HUDEP-2 (cell line): ENCODE results near the gene KCNA5.

Experiments
- DNase-seq, 76 experiments: peaks; one replicate each; lab custom pipeline; 2025; ENCODE audit not compliant: unreplicated experiment in 76 of 76; lab: John Stamatoyannopoulos, UW

KCNA5 gene

DNA sequence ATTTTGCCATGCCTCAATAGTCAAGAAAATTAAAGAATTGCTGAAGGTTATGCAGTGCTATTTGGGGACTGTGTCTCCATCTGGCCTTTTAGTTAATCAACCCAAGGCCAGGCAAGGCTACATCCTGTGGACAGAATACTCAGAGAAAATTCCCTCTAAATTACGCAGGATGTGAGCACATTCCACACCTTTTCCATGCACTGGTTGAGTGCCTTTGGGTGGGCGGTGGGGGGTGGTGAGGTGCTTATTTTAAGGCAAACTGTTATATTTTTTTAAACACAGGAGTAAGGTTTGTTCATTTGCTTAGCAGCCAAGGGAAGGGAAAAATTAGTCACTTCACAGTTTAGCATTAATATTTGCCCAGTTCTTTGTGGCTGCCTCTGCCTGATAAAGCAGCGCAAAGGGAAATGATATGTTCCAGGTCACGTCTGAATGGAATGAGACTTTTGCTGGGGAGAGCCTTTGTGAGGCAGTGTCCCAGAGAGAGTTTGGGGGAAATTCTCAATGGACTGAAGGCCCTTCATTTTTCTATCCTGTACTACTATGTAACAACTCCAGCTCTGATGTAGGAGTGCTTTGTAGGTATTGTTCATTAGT is 17.2 kb upstream of the KCNA5 start:
- DNase-seq: no peak

- no peak for DNase-seq
These were observed 16.4 kb upstream of the KCNA5 start for GRCh38 chr12:5027046-5027821.

DNA sequence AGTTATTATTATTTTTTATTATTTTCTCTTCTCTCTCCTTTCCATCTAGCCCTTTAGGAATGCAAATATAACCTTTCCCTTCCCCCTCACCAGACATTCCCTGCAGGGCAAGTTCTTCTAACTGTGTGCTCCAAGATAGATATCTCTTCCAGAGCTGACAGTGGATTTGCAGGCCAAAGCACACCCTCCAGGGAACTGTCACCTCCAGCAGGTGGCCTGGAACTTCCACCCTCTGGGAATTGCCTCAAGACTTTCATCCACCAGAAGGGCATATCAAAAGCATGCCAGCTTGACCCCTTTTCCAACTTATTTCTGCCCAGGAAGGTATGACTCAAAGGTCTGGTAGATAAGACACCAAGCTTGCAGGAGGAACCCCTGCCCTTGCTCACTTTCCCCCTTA is 13.6 kb upstream of the KCNA5 start:
- DNase-seq: no peak

GRCh38 chr12:5031242-5031641 is 12.4 kb upstream of the KCNA5 start:
- no peak for DNase-seq

DNA sequence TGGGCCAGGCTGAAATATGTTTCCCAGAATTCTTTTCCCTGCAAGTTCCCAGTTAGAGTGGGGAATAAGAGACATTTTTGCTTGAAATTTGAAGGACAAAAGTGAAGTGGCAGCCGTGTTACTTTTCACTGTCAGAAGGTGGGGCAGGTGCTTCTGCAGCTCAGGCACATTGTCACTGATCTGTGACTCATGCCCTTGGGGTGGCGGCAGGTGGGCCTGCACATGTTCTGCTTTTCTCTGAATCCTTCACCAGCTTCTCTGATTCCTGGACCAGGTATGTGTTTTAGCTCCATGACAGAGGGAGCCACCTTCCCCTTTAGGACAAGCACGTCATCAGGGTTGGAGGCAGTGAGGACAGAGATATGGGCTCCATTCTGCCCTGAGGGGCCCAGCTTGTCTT is 11.7 kb upstream of the KCNA5 start:
- no peak for DNase-seq

DNA sequence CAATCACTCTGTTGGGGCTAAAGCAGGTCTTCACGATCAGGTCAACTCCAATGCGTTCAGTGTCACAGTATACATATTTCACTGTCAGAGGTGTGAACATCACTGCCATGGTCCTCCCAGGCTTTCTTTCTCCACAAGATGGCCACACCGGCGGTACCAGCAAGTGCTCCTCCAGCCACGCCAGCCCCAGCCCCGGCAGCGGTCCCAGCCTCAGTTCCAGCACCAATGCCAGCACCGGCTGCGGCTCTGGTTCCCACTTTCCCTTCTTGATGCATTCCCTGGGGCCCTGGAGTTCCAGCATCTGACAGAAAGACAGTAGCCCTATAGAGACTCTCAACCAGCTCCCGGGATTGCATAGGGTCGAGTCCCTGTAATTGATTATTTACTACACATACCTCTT is 10.9 kb upstream of the KCNA5 start:
- DNase-seq: no peak

DNA sequence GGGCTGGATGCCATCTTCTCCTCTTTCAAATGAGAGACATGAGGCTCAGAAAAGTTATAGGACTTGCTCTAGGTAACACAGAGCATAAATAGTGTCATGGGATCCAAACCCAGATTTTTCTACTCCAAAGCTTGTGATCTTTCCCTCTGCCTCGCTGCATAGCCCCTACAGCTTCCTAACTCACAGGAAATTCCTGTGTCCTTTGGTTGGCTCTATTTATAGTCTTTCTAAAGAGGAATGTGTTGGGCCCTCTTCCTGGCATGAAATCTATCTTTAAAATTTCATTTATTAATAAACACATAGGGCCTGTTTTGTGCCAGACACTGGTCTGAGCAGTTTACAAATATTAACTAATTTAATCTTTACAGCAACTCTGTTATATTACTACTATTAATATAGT is 9.8 kb upstream of the KCNA5 start:
- no peak for DNase-seq

DNA sequence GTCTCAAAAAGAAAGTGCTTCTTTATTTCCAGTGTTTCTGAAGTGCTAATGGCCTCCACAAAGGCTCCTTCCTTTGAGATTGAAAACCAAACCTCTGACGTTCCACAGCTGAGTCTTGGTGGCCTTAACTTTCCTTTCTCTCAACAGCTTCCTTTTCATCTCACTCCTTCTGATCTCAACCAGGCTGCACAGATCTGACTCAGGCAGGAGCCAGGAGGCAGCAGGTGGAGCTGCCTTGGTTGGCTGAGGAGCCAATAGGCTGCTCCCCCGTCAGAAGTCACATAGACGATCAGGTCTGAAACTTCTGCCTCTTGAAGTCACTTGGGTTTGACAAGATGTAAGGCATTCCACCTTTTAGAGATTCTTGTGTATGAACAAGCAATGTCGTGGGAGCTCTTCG is 9.1 kb upstream of the KCNA5 start:
- DNase-seq: no peak

DNA sequence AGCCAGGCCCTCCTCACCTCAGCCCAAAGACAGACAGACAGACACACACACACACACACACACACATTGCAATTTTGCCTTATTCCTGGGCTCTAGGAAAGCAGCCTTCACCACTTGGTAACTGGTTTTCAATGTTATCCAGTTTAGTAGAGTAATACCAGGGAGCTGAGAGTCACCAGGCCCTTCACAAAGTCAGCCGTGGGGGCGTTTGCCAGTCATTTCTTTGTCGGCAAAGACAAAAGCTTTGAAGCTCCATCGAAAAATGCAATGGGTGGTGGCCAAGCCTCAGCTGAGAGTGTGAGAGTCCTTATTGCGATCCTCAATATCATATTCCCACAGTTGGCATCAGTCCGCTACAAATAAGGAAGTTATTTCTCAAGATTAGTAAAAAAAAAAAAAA is 8.1 kb upstream of the KCNA5 start:
- DNase-seq: no peak

DNA sequence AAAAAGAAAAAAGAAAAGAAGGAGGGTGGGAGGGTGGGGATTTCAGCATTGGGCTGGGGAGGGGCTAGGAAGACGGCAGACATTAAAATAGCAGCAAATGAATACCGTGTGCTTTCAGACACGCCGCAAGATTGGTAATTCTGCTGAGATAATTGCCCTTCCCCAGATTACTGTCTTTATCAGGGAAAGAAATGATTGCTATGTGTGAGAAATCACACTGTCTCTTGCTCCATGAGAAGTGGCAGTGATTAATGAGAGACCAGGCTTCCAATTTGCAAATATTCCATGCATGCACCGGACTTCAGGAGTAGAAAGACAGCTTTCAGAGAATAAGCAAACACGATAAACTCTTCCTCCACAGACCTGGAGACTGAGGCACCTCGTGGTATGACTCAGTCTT is 7.6 kb upstream of the KCNA5 start:
- DNase-seq: no peak

DNA sequence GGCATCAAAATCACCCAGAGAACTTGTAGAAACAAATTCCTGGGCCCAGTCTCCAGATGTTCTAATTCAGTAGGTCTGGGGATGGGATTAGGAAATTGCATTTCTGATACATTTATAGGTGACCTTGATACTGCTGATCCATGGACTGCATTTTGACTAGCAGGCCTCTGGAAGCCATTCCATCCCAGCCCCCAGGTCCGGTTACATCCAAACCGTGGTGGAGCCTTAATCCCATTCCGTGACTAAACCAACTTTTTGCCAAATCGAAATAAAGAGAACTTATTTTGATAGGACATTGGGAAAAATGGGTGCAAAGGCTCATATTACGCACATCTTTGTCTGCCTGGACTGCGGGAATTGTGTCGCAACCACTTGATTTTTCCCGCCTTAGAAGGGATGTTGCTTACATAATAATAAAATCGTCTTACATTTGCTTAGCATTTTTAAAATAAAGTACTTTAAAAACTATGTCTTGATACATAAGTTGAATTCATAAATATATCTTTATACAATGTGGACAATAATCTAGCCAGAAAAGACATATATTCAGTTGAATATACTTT is 5.8 kb upstream of the KCNA5 start:
- no peak for DNase-seq

GRCh38 chr12:5038781-5039311 is 4.8 kb upstream of the KCNA5 start:
- DNase-seq: no peak

DNA sequence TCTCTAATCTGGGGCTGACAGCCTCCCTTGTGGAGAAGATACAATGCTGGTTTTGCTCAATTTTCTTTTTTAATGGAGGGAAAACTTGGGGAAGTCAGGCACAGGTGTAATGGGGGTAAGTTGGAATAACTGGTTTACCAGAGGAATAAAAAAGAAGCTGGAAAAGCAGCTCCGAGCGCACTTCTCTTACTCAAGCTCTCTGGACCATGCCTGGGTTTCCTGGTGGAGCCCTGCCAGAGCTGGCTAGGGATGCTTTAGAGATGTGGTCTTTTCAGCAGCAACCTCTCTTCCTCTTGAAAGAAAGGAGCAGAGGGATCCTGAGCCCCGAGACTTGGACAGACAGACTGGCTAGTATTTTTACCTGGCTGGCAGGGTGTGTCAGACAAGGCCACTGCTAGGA is 3.9 kb upstream of the KCNA5 start:
- no peak for DNase-seq

DNA sequence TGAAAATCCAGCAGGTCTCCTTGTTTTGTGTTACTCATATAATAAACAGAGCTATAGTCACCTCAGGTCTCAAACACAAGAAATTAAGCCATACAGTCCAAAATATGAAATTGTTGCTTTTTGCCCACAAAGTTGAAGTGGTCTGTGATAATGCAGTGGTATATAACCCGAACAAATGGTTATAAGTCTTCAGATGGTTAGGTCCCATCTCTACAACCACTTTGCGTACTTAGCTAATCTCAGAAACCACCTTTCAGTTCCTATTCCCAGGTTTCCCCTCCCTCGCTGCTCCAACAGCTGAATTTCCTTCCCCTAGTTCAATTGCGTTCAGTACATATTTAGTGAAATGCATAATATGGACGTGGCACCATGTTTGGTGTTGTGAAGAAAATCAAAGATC is 3.3 kb upstream of the KCNA5 start:
- no peak for DNase-seq

DNA sequence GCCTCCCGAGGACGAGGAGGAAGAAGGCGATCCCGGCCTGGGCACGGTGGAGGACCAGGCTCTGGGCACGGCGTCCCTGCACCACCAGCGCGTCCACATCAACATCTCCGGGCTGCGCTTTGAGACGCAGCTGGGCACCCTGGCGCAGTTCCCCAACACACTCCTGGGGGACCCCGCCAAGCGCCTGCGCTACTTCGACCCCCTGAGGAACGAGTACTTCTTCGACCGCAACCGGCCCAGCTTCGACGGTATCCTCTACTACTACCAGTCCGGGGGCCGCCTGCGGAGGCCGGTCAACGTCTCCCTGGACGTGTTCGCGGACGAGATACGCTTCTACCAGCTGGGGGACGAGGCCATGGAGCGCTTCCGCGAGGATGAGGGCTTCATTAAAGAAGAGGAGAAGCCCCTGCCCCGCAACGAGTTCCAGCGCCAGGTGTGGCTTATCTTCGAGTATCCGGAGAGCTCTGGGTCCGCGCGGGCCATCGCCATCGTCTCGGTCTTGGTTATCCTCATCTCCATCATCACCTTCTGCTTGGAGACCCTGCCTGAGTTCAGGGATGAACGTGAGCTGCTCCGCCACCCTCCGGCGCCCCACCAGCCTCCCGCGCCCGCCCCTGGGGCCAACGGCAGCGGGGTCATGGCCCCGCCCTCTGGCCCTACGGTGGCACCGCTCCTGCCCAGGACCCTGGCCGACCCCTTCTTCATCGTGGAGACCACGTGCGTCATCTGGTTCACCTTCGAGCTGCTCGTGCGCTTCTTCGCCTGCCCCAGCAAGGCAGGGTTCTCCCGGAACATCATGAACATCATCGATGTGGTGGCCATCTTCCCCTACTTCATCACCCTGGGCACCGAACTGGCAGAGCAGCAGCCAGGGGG is 979 bp downstream of the KCNA5 start:
- DNase-seq: no peak

- no peak for DNase-seq
These were observed 3.4 kb downstream of the KCNA5 start for GRCh38 chr12:5047094-5047493.

GRCh38 chr12:5047729-5048128 is 4.0 kb downstream of the KCNA5 start:
- no peak for DNase-seq

- DNase-seq: no peak
These were observed 6.9 kb downstream of the KCNA5 start for GRCh38 chr12:5050542-5050941.

DNA sequence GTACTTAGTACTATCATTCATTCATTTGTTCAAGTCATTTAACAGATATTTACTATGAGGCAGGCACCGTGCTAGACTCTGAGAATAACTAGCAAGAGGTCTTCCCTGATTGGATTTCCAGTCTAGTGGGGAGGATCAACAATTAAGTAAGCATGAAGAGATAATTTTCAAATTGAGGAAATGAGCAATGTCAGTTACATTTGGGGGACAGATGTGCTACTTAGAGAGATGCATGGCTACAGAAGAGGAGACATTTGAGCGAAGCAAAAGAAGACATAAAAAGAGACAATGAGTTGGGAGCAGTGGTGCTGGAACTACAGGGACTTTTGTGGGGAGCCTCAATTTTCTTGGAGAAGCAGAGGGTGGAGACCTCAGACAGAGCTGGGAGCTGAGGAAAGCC is 7.7 kb downstream of the KCNA5 start:
- no peak for DNase-seq

GRCh38 chr12:5051913-5052312 is 8.2 kb downstream of the KCNA5 start:
- DNase-seq: no peak

DNA sequence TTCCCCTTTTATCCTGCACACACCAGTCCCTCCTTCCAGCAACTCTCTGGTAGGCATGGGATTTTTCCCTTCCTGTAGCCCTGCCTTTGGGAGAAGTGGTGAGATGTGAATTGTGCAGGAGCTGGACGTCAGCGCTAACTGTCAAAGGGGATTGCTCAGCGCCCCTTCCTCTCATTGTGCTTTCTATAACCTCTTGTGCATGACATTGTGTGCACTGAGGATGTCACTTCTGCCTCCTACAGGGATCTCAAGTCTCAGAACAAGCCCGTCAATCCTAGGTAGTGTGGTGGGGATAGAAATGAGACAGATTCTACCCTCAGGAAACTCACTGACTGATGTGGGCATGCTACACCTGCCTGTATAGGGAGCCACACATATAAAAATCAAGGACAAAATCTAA is 8.7 kb downstream of the KCNA5 start:
- DNase-seq: no peak
